HepG2 (cell line): ENCODE measurements around the gene PIM3. TPM values are rescaled to one million over a fixed set of nuclear protein-coding genes. Genes with fewer than 3 reads are reported as not detected.

ENCODE experiments used
- ELF1 ChIP-seq: sonication (generic); formaldehyde crosslinking; IDR thresholded peaks from 2 replicates; pipeline ENCODE4 v1.4.0; 2020; ENCODE audit warnings: missing genetic modification reagents
- GABPB1 ChIP-seq: IDR thresholded peaks from 2 replicates; pipeline ENCODE4 v1.6.1; 2016; ENCODE audit warnings: mild to moderate bottlenecking, missing genetic modification reagents, moderate library complexity, missing compliant biosample characterization
- POLR2AphosphoS5 ChIP-seq: IDR thresholded peaks from 2 replicates; pipeline ENCODE4 v1.6.1; 2012; ENCODE audit warnings: low read depth, low read length
- ZC3H13 ChIP-seq: sonication (generic); formaldehyde crosslinking; IDR thresholded peaks from 2 replicates; pipeline ENCODE4 v1.8.1; 2023; ENCODE audit warnings: mild to moderate bottlenecking, missing genetic modification reagents, moderate library complexity
- polyA plus RNA-seq, 8 experiments: library from polyadenylated mRNA; depleted of rRNA in 3 of 8; stranded (reverse) in 7 of 8; unstranded in 1 of 8; fragments of >200 nt; fragmentation: Illumina TruSeq in 4 of 8; extraction: Trizol in 4 of 8; gene quantifications; 2 replicates each; pipeline versions ENCODE4 v1.2.1 to v1.2.3, GENCODE V29; 2011 to 2016; ENCODE audit warnings: low read depth in 4 of 8, missing spikeins in 1 of 8, mixed read lengths in 1 of 8; ENCODE audit not compliant: insufficient read depth in 1 of 8
- total RNA-seq, 5 experiments: library from RNA; depleted of rRNA; stranded (reverse); fragments of >200 nt; fragmentation: Illumina TruSeq; extraction: Trizol; gene quantifications; 2 replicates each; pipeline ENCODE4 v1.2.3, GENCODE V29; 2016; ENCODE audit warnings: low read depth in 1 of 5
- TF ChIP-seq, protein P1 (sequence below): sonication (generic); formaldehyde crosslinking; IDR thresholded peaks from 2 replicates; pipeline ENCODE4 v1.5.0; 2020; ENCODE audit warnings: missing genetic modification reagents, mild to moderate bottlenecking, borderline replicate concordance
- TF ChIP-seq, protein P2 (sequence below): sonication (generic); formaldehyde crosslinking; IDR thresholded peaks from 2 replicates; pipeline ENCODE4 v1.4.0; 2020; ENCODE audit warnings: missing genetic modification reagents
- TF ChIP-seq, protein P3 (sequence below): sonication (generic); formaldehyde crosslinking; IDR thresholded peaks from 2 replicates; pipeline ENCODE4 v1.8.0; 2022; ENCODE audit warnings: mild to moderate bottlenecking, missing genetic modification reagents; ENCODE audit not compliant: insufficient replicate concordance
- TF ChIP-seq, protein P4 (sequence below): sonication (generic); formaldehyde crosslinking; conservative IDR thresholded peaks from 2 replicates; pipeline ENCODE4 v1.8.0; 2022; ENCODE audit warnings: mild to moderate bottlenecking, moderate library complexity, missing genetic modification reagents
- TF ChIP-seq, protein P5 (sequence below): sonication (generic); formaldehyde crosslinking; IDR thresholded peaks from 2 replicates; pipeline ENCODE4 v1.4.0; 2020; ENCODE audit warnings: missing genetic modification reagents, borderline replicate concordance
- TF ChIP-seq, protein P6 (sequence below): sonication (generic); formaldehyde crosslinking; IDR thresholded peaks from 2 replicates; pipeline ENCODE4 v1.5.0; 2020; ENCODE audit warnings: mild to moderate bottlenecking, missing genetic modification reagents, moderate library complexity

Gene PIM3
- total and polyA plus RNA-seq, 2 of the 13 experiments (the other 11 are each of a cell fraction or from before 2014, with no cell fraction given): 21.6 to 31.2 TPM

DNA sequence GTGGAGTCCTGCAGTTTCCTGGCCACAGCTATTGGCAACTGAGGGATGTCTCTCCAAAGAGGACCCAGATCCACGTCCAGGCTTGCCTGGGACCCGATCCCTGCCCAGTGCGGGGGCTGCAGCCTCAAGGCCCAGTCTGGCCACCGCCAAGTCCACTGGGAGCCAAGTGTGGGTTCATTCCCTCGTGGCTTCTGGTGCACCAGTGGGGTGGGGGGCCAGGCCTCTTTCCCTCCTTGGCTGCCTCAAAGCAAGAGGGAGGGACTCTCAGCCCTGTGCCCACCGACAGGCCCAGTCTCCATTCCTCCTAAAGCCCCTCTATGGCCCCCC is 13.3 kb upstream of the PIM3 start (continued):
- TF ChIP-seq, protein P1, sequence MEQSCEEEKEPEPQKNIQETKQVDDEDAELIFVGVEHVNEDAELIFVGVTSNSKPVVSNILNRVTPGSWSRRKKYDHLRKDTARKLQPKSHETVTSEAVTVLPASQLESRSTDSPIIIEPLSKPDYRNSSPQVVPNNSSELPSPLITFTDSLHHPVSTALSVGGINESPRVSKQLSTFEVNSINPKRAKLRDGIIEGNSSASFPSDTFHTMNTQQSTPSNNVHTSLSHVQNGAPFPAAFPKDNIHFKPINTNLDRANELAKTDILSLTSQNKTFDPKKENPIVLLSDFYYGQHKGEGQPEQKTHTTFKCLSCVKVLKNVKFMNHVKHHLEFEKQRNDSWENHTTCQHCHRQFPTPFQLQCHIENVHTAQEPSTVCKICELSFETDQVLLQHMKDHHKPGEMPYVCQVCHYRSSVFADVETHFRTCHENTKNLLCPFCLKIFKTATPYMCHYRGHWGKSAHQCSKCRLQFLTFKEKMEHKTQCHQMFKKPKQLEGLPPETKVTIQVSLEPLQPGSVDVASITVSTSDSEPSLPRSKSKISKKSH (CRISPR knock-in tag): peak; percentile 17; the same call in 1 of the 2 replicates
- TF ChIP-seq, protein P2, sequence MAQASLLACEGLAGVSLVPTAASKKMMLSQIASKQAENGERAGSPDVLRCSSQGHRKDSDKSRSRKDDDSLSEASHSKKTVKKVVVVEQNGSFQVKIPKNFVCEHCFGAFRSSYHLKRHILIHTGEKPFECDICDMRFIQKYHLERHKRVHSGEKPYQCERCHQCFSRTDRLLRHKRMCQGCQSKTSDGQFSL (CRISPR knock-in tag): no peak
- TF ChIP-seq GABPB1 (CRISPR knock-in tag) (0 out of 2 replicates have a peak, but pooled peaks have one; percentile 3), POLR2AphosphoS5 (0 out of 2 replicates have a peak, but pooled peaks have one; percentile 13), ELF1 (CRISPR knock-in tag) (peak; percentile 1; the same call in 1 of the 2 replicates), ZC3H13 (CRISPR knock-in tag) (0 out of 2 replicates have a peak, but pooled peaks have one; percentile 13)
- TF ChIP-seq, protein P3, sequence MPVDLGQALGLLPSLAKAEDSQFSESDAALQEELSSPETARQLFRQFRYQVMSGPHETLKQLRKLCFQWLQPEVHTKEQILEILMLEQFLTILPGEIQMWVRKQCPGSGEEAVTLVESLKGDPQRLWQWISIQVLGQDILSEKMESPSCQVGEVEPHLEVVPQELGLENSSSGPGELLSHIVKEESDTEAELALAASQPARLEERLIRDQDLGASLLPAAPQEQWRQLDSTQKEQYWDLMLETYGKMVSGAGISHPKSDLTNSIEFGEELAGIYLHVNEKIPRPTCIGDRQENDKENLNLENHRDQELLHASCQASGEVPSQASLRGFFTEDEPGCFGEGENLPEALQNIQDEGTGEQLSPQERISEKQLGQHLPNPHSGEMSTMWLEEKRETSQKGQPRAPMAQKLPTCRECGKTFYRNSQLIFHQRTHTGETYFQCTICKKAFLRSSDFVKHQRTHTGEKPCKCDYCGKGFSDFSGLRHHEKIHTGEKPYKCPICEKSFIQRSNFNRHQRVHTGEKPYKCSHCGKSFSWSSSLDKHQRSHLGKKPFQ: peak; percentile 43
- TF ChIP-seq, protein P4, sequence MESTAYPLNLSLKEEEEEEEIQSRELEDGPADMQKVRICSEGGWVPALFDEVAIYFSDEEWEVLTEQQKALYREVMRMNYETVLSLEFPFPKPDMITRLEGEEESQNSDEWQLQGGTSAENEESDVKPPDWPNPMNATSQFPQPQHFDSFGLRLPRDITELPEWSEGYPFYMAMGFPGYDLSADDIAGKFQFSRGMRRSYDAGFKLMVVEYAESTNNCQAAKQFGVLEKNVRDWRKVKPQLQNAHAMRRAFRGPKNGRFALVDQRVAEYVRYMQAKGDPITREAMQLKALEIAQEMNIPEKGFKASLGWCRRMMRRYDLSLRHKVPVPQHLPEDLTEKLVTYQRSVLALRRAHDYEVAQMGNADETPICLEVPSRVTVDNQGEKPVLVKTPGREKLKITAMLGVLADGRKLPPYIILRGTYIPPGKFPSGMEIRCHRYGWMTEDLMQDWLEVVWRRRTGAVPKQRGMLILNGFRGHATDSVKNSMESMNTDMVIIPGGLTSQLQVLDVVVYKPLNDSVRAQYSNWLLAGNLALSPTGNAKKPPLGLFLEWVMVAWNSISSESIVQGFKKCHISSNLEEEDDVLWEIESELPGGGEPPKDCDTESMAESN (CRISPR knock-in tag): 0 out of 2 replicates have a peak, but pooled peaks have one; percentile 9
- TF ChIP-seq, protein P5, sequence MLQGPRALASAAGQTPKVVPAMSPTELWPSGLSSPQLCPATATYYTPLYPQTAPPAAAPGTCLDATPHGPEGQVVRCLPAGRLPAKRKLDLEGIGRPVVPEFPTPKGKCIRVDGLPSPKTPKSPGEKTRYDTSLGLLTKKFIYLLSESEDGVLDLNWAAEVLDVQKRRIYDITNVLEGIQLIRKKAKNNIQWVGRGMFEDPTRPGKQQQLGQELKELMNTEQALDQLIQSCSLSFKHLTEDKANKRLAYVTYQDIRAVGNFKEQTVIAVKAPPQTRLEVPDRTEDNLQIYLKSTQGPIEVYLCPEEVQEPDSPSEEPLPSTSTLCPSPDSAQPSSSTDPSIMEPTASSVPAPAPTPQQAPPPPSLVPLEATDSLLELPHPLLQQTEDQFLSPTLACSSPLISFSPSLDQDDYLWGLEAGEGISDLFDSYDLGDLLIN (CRISPR knock-in tag): no peak
- TF ChIP-seq, protein P6, sequence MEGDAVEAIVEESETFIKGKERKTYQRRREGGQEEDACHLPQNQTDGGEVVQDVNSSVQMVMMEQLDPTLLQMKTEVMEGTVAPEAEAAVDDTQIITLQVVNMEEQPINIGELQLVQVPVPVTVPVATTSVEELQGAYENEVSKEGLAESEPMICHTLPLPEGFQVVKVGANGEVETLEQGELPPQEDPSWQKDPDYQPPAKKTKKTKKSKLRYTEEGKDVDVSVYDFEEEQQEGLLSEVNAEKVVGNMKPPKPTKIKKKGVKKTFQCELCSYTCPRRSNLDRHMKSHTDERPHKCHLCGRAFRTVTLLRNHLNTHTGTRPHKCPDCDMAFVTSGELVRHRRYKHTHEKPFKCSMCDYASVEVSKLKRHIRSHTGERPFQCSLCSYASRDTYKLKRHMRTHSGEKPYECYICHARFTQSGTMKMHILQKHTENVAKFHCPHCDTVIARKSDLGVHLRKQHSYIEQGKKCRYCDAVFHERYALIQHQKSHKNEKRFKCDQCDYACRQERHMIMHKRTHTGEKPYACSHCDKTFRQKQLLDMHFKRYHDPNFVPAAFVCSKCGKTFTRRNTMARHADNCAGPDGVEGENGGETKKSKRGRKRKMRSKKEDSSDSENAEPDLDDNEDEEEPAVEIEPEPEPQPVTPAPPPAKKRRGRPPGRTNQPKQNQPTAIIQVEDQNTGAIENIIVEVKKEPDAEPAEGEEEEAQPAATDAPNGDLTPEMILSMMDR: no peak
